HCT116 (cell line): ENCODE results near the gene GGACT. TPM values are rescaled to one million over a fixed set of nuclear protein-coding genes. Genes with fewer than 3 reads are reported as not detected.

ENCODE experiments used
- ATAC-seq: fragments of 200-7000 bp; cut with Tn5 transposase; 2 replicates; pipeline ENCODE4 v1.9.1; 2020; ENCODE audit warnings: mild to moderate bottlenecking, moderate library complexity
- BruUV-seq: library from RNA; stranded (reverse); fragments of 400-500 nt; replicated peaks from 2 replicates; lab custom pipeline; 2021; lab: Mats Ljungman, UMichigan
- CTCF ChIA-PET: fragments of 300-600 bp; sonication (Branson Sonifier 250); formaldehyde crosslinking; loops from one replicate; lab custom pipeline; 2021; ENCODE audit warnings: antibody characterized with exemption; lab: Charles Lee
- POLR2A ChIA-PET: fragments of 300-600, 350-600 bp; sonication (Branson Sonifier 250); formaldehyde crosslinking; loops from one replicate; lab custom pipeline; 2021; ENCODE audit warnings: antibody characterized with exemption; lab: Charles Lee
- RAD21 ChIA-PET, 2 experiments: fragments of 300-600 bp; sonication (Branson Sonifier 250); formaldehyde crosslinking; loops; one replicate each; lab custom pipeline; 2023; ENCODE audit warnings: low total read pairs in 2 of 2; ENCODE audit not compliant: uncharacterized antibody in 2 of 2, unreplicated experiment in 2 of 2, low non-redundant PET in 1 of 2; lab: Charles Lee
- DNase-seq: peaks from one replicate; pipeline ENCODE4 v3.0.0-alpha.2; 2010; ENCODE audit warnings: low read depth, low spot score
- H2AFZ ChIP-seq: fragments of 200-600 bp; shearing (Covaris generic), sonication (generic); 2 replicates; pipeline ENCODE4 v1.6.1; 2017; ENCODE audit warnings: low read depth, mixed run types, mixed read lengths, antibody characterized with exemption, low read length; ENCODE audit not compliant: poor library complexity, severe bottlenecking
- H3K27ac ChIP-seq: 2 replicates; pipeline ENCODE4 v1.5.1; 2012; ENCODE audit warnings: low read depth, low read length
- H3K27me3 ChIP-seq: fragments of 200-600 bp; sonication (generic); 2 replicates; pipeline ENCODE4 v1.6.1; 2016; ENCODE audit warnings: mixed run types, low read length, mixed read lengths; ENCODE audit not compliant: insufficient read depth
- H3K36me3 ChIP-seq, 2 experiments: fragments of 200-500 bp in 1 of 2; fragments of 200-600 bp in 1 of 2; sonication (Bioruptor generic) in 1 of 2; sonication (generic) in 1 of 2; 2 replicates each; pipeline versions ENCODE4 v1.5.1 to v1.6.1; 2014 to 2016; ENCODE audit warnings: low read length in 2 of 2, inconsistent platforms in 1 of 2, mixed read lengths in 1 of 2, mixed run types in 1 of 2; ENCODE audit not compliant: insufficient read depth in 2 of 2, control insufficient read depth in 1 of 2
- H3K4me1 ChIP-seq, 2 experiments: fragments of 200-600 bp in 1 of 2; sonication (generic) in 1 of 2; 2 replicates each; pipeline versions ENCODE4 v1.5.1 to v1.6.1; 2012 to 2017; ENCODE audit warnings: low read length in 2 of 2, inconsistent platforms in 1 of 2, mild to moderate bottlenecking in 1 of 2, mixed read lengths in 1 of 2, mixed run types in 1 of 2, moderate library complexity in 1 of 2; ENCODE audit not compliant: insufficient read depth in 2 of 2, control insufficient read depth in 1 of 2
- H3K4me2 ChIP-seq: fragments of 200-600 bp; sonication (generic); 2 replicates; pipeline ENCODE4 v1.6.1; 2017; ENCODE audit warnings: mixed run types, low read length, mixed read lengths
- H3K4me3 ChIP-seq, 2 experiments: fragments of 200-600 bp in 1 of 2; sonication (generic) in 1 of 2; replicated peaks in 1 of 2; 2 replicates each; pipeline ENCODE4 v1.5.1; 2011 to 2016; ENCODE audit warnings: low read length in 2 of 2, control low read depth in 1 of 2, low read depth in 1 of 2, mild to moderate bottlenecking in 1 of 2, mixed read lengths in 1 of 2, mixed run types in 1 of 2
- H3K79me2 ChIP-seq: fragments of 200-600 bp; sonication (generic); 2 replicates; pipeline ENCODE4 v1.6.1; 2017; ENCODE audit warnings: mild to moderate bottlenecking, mixed run types, low read length, moderate library complexity, mixed read lengths; ENCODE audit not compliant: insufficient read depth
- H3K9ac ChIP-seq: fragments of 200-600 bp; sonication (generic); 2 replicates; pipeline ENCODE4 v1.6.1; 2016; ENCODE audit warnings: low read length, mixed read lengths
- H3K9me2 ChIP-seq: fragments of 200-600 bp; sonication (generic), shearing (Covaris generic); 2 replicates; pipeline ENCODE4 v1.6.1; 2017; ENCODE audit warnings: mixed run types, mild to moderate bottlenecking, moderate library complexity; ENCODE audit not compliant: insufficient read depth
- H3K9me3 ChIP-seq, 2 experiments: fragments of 200-500 bp in 1 of 2; fragments of 200-600 bp in 1 of 2; sonication (Bioruptor generic) in 1 of 2; sonication (generic) in 1 of 2; 2 replicates each; pipeline ENCODE4 v1.6.1; 2014 to 2017; ENCODE audit warnings: low read length in 2 of 2, mixed read lengths in 2 of 2, inconsistent platforms in 1 of 2, low read depth in 1 of 2, mild to moderate bottlenecking in 1 of 2, mixed run types in 1 of 2, moderate library complexity in 1 of 2; ENCODE audit not compliant: control insufficient read depth in 1 of 2, insufficient read depth in 1 of 2
- H4K20me1 ChIP-seq: fragments of 200-600 bp; sonication (generic), shearing (Covaris generic); 2 replicates; pipeline ENCODE4 v1.6.1; 2017; ENCODE audit warnings: mixed run types, mild to moderate bottlenecking, moderate library complexity; ENCODE audit not compliant: insufficient read depth
- CBX3 ChIP-seq: IDR thresholded peaks from 2 replicates; pipeline ENCODE4 v1.6.1; 2012; ENCODE audit warnings: low read depth
- CEBPB ChIP-seq: IDR thresholded peaks from 2 replicates; pipeline ENCODE4 v1.6.1; 2012; ENCODE audit warnings: low read depth
- EGR1 ChIP-seq: IDR thresholded peaks from 2 replicates; pipeline ENCODE4 v1.6.1; 2012; ENCODE audit warnings: low read depth
- EZH2 ChIP-seq: fragments of 200-600 bp; sonication (generic); IDR thresholded peaks from 2 replicates; pipeline ENCODE4 v1.6.1; 2017; ENCODE audit warnings: antibody characterized with exemption, mixed run types
- EZH2phosphoT487 ChIP-seq: fragments of 200-600 bp; IDR thresholded peaks from 2 replicates; pipeline ENCODE4 v1.6.1; 2018; ENCODE audit warnings: antibody characterized with exemption, borderline replicate concordance
- JUND ChIP-seq: IDR thresholded peaks from 2 replicates; pipeline ENCODE4 v1.6.1; 2012
- POLR2A ChIP-seq: IDR thresholded peaks from 2 replicates; pipeline ENCODE4 v1.7.0; 2011; ENCODE audit warnings: borderline replicate concordance; ENCODE audit not compliant: insufficient read depth, insufficient read length; ENCODE audit errors: extremely low read depth
- POLR2AphosphoS5 ChIP-seq: IDR thresholded peaks from 2 replicates; pipeline ENCODE4 v1.6.1; 2011; ENCODE audit warnings: mild to moderate bottlenecking, low read depth, low read length, moderate library complexity
- RAD21 ChIP-seq: IDR thresholded peaks from 2 replicates; pipeline ENCODE4 v1.6.1; 2012; ENCODE audit warnings: low read depth, mild to moderate bottlenecking
- SIN3A ChIP-seq: IDR thresholded peaks from 2 replicates; pipeline ENCODE4 v1.6.1; 2012; ENCODE audit warnings: low read depth
- SRF ChIP-seq: IDR thresholded peaks from 2 replicates; pipeline ENCODE4 v1.6.1; 2012; ENCODE audit warnings: low read depth
- YY1 ChIP-seq: IDR thresholded peaks from 2 replicates; pipeline ENCODE4 v1.6.1; 2011; ENCODE audit warnings: low read length, low read depth, moderate library complexity, mild to moderate bottlenecking; ENCODE audit not compliant: insufficient replicate concordance; ENCODE audit errors: extremely low read depth
- ZFX ChIP-seq: fragments of 450-650 bp; IDR thresholded peaks from 2 replicates; pipeline ENCODE4 v1.6.1; 2017
- intact Hi-C: fragments of 100-400 bp; cut with micrococcal nuclease; formaldehyde crosslinking; loops from 2 replicates; pipeline ENCODE4 v1.10.0; 2022
- total RNA-seq: library from RNA; stranded (reverse); gene quantifications from one replicate; pipeline ENCODE4 v1.2.1, GENCODE V29; 2021; ENCODE audit not compliant: unreplicated experiment
- TF ChIP-seq, protein P1 (sequence below): IDR thresholded peaks from 2 replicates; pipeline ENCODE4 v1.6.1; 2012
- TF ChIP-seq, protein P2 (sequence below): IDR thresholded peaks from 2 replicates; pipeline ENCODE4 v1.6.1; 2012; ENCODE audit warnings: low read depth
- TF ChIP-seq, protein P3 (sequence below): IDR thresholded peaks from 2 replicates; pipeline ENCODE4 v1.6.1; 2012
- TF ChIP-seq, protein P4 (sequence below), 3 experiments: fragments of 200-600 bp in 1 of 3; sonication (generic) in 1 of 3; IDR thresholded peaks in 2 of 3; conservative IDR thresholded peaks in 1 of 3; 2 replicates each; pipeline ENCODE4 v1.5.1; 2012 to 2017; ENCODE audit warnings: low read depth in 2 of 3, low read length in 2 of 3, antibody characterized with exemption in 1 of 3, borderline replicate concordance in 1 of 3, control low read depth in 1 of 3, mild to moderate bottlenecking in 1 of 3, mixed read lengths in 1 of 3, mixed run types in 1 of 3, moderate library complexity in 1 of 3; ENCODE audit not compliant: insufficient read depth in 1 of 3
- TF ChIP-seq, protein P5 (sequence below): IDR thresholded peaks from 2 replicates; pipeline ENCODE4 v1.6.1; 2011; ENCODE audit warnings: mild to moderate bottlenecking, low read length, moderate library complexity; ENCODE audit not compliant: insufficient replicate concordance; ENCODE audit errors: extremely low read depth

Gene GGACT
- total RNA-seq, 1 experiment from 2014 or later: 5.0 TPM

DNA sequence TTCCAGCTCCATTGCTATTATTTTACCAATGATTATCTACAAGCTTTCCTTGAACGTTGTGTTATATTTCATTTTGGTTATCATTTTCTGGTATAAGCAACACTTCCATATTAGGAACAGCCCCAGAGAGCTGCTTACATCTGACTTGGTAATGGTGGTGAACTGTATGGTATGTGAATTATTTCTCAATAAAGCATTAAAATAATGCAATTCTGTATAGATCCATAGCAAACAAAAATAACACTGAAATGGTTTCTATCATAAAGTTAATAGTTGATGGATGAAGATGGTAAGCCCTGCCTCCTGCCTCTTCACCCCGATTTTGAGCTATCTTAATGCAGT lies 27.5 kb downstream of the GGACT start:
- H3K27ac ChIP-seq: no peak overlapping the region
- ChIA-PET POLR2A (no interaction called here), CTCF (no interaction called here), RAD21 (no interaction called here)
- H3K27me3 ChIP-seq: no peaks in the 10 kb centered on the region
- H4K20me1 ChIP-seq: no peaks in the 10 kb centered on the region
- H3K9me3 ChIP-seq: no peaks in the 10 kb centered on the region
- H3K36me3 ChIP-seq: no peaks in the 10 kb centered on the region
- H3K4me2 ChIP-seq: no peak overlapping the region
- H3K9me2 ChIP-seq: no peaks in the 10 kb centered on the region
- H3K4me3 ChIP-seq: no peak overlapping the region
- TF ChIP-seq YY1 (no peak), CEBPB (no peak), SRF (no peak), ZFX (no peak), EGR1 (no peak), POLR2A (no peak), SIN3A (no peak), POLR2AphosphoS5 (no peak), CBX3 (no peak), EZH2phosphoT487 (no peak), JUND (no peak), EZH2 (no peak), RAD21 (no peak)
- TF ChIP-seq, protein P1, sequence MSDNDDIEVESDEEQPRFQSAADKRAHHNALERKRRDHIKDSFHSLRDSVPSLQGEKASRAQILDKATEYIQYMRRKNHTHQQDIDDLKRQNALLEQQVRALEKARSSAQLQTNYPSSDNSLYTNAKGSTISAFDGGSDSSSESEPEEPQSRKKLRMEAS: no peak
- TF ChIP-seq, protein P2, sequence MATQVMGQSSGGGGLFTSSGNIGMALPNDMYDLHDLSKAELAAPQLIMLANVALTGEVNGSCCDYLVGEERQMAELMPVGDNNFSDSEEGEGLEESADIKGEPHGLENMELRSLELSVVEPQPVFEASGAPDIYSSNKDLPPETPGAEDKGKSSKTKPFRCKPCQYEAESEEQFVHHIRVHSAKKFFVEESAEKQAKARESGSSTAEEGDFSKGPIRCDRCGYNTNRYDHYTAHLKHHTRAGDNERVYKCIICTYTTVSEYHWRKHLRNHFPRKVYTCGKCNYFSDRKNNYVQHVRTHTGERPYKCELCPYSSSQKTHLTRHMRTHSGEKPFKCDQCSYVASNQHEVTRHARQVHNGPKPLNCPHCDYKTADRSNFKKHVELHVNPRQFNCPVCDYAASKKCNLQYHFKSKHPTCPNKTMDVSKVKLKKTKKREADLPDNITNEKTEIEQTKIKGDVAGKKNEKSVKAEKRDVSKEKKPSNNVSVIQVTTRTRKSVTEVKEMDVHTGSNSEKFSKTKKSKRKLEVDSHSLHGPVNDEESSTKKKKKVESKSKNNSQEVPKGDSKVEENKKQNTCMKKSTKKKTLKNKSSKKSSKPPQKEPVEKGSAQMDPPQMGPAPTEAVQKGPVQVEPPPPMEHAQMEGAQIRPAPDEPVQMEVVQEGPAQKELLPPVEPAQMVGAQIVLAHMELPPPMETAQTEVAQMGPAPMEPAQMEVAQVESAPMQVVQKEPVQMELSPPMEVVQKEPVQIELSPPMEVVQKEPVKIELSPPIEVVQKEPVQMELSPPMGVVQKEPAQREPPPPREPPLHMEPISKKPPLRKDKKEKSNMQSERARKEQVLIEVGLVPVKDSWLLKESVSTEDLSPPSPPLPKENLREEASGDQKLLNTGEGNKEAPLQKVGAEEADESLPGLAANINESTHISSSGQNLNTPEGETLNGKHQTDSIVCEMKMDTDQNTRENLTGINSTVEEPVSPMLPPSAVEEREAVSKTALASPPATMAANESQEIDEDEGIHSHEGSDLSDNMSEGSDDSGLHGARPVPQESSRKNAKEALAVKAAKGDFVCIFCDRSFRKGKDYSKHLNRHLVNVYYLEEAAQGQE: no peak
- TF ChIP-seq, protein P3, sequence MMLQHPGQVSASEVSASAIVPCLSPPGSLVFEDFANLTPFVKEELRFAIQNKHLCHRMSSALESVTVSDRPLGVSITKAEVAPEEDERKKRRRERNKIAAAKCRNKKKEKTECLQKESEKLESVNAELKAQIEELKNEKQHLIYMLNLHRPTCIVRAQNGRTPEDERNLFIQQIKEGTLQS: no peak
- TF ChIP-seq, protein P4, sequence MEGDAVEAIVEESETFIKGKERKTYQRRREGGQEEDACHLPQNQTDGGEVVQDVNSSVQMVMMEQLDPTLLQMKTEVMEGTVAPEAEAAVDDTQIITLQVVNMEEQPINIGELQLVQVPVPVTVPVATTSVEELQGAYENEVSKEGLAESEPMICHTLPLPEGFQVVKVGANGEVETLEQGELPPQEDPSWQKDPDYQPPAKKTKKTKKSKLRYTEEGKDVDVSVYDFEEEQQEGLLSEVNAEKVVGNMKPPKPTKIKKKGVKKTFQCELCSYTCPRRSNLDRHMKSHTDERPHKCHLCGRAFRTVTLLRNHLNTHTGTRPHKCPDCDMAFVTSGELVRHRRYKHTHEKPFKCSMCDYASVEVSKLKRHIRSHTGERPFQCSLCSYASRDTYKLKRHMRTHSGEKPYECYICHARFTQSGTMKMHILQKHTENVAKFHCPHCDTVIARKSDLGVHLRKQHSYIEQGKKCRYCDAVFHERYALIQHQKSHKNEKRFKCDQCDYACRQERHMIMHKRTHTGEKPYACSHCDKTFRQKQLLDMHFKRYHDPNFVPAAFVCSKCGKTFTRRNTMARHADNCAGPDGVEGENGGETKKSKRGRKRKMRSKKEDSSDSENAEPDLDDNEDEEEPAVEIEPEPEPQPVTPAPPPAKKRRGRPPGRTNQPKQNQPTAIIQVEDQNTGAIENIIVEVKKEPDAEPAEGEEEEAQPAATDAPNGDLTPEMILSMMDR (IDR thresholded peaks at IDR 0.05 in 2 of 3, conservative IDR thresholded peaks at IDR 0.05 in 1 of 3; ENCODE audit: borderline replicate concordance in 1 of 3, insufficient read depth in 1 of 3, low read depth in 2 of 3, low read length in 2 of 3): no peak
- TF ChIP-seq, protein P5, sequence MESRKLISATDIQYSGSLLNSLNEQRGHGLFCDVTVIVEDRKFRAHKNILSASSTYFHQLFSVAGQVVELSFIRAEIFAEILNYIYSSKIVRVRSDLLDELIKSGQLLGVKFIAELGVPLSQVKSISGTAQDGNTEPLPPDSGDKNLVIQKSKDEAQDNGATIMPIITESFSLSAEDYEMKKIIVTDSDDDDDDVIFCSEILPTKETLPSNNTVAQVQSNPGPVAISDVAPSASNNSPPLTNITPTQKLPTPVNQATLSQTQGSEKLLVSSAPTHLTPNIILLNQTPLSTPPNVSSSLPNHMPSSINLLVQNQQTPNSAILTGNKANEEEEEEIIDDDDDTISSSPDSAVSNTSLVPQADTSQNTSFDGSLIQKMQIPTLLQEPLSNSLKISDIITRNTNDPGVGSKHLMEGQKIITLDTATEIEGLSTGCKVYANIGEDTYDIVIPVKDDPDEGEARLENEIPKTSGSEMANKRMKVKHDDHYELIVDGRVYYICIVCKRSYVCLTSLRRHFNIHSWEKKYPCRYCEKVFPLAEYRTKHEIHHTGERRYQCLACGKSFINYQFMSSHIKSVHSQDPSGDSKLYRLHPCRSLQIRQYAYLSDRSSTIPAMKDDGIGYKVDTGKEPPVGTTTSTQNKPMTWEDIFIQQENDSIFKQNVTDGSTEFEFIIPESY: no peak
- no peak for ATAC-seq
- intact Hi-C loops: no loop called here
- BruUV-seq: no TSS peak
- H3K9ac ChIP-seq: no peak overlapping the region
- peaks cover 0 to 2% of the 10 kb centered on the region in 2 experiments; a peak in 1 of 4 replicates for H3K4me1 ChIP-seq
- no peak overlapping the region for H2AFZ ChIP-seq
- no peaks in the 10 kb centered on the region for H3K79me2 ChIP-seq
- no peak for DNase-seq
